ENCODE measurements around the gene ARHGEF38. TPM values are rescaled to one million over a fixed set of nuclear protein-coding genes. Genes with fewer than 3 reads are reported as not detected.
A peak's percentile ranks its signal among the peaks of the same experiment; 100 is the strongest.

ARHGEF38 gene
- total RNA-seq, 1 donor from 2014 or later = not detected

GRCh38 chr4:105633241-105633640 is 80.8 kb downstream of the ARHGEF38 start:
- DNase-seq (no peak), ATAC-seq (peak; percentile 38)
- intact Hi-C loops (cut with micrococcal nuclease) = no loop called here

- DNase-seq (no peak), ATAC-seq (peak; percentile 54)
- intact Hi-C loops (cut with micrococcal nuclease) = no loop called here
Observed at GRCh38 chr4:105634402-105635080, 82.1 kb downstream of the ARHGEF38 start.

GRCh38 chr4:105637408-105638176 is 85.2 kb downstream of the ARHGEF38 start:
- DNase-seq = peak; percentile 73

GRCh38 chr4:105641845-105642244 is 89.4 kb downstream of the ARHGEF38 start:
- ATAC-seq (no peak), DNase-seq (no peak)
- intact Hi-C loops (cut with micrococcal nuclease) = no loop called here

More at GRCh38 chr4:105637408-105638176, 85.2 kb downstream of the ARHGEF38 start:
- intact Hi-C loops (cut with micrococcal nuclease) = no loop called here
- ATAC-seq = peak; percentile 93

- intact Hi-C loops (cut with micrococcal nuclease) = no loop called here
- ATAC-seq (no peak), DNase-seq (no peak)
Observed at GRCh38 chr4:105644257-105644656, 91.8 kb downstream of the ARHGEF38 start.

- ATAC-seq (no peak), DNase-seq (no peak)
- intact Hi-C loops (cut with micrococcal nuclease) = no loop called here
Observed at GRCh38 chr4:105645440-105645839, 93.0 kb downstream of the ARHGEF38 start.

GRCh38 chr4:105650190-105650589 is 97.8 kb downstream of the ARHGEF38 start:
- DNase-seq (no peak), ATAC-seq (no peak)
- intact Hi-C loops (cut with micrococcal nuclease) = no loop called here

GRCh38 chr4:105651884-105652283 is 99.5 kb downstream of the ARHGEF38 start:
- no peak for DNase-seq
- intact Hi-C loops (cut with micrococcal nuclease) = no loop called here
- ATAC-seq = no peak

- intact Hi-C loops (cut with micrococcal nuclease) = no loop called here
- ATAC-seq = no peak
Observed at GRCh38 chr4:105652286-105652888, 100.0 kb downstream of the ARHGEF38 start.

GRCh38 chr4:105657117-105657765 is 104.8 kb downstream of the ARHGEF38 start:
- no peak for DNase-seq
- no peak for ATAC-seq
- intact Hi-C loops (cut with micrococcal nuclease) = no loop called here

More at GRCh38 chr4:105652286-105652888, 100.0 kb downstream of the ARHGEF38 start:
- no peak for DNase-seq

- intact Hi-C loops (cut with micrococcal nuclease) = no loop called here
- ATAC-seq = no peak
- DNase-seq = no peak
Observed at GRCh38 chr4:105659190-105659589, 106.8 kb downstream of the ARHGEF38 start.

- ATAC-seq (no peak), DNase-seq (no peak)
- intact Hi-C loops (cut with micrococcal nuclease) = no loop called here
Observed at GRCh38 chr4:105661028-105661427, 108.6 kb downstream of the ARHGEF38 start.

GRCh38 chr4:105662935-105663675 is 110.7 kb downstream of the ARHGEF38 start:
- intact Hi-C loops (cut with micrococcal nuclease) = no loop called here
- ATAC-seq = no peak

GRCh38 chr4:105666693-105667092 is 114.3 kb downstream of the ARHGEF38 start:
- ATAC-seq (peak; percentile 59), DNase-seq (no peak)
- intact Hi-C loops (cut with micrococcal nuclease) = loop anchor here (5.0 kb wide), 1 partner anchor 144 kb away; no protein-coding TSS in a partner anchor

More at GRCh38 chr4:105662935-105663675, 110.7 kb downstream of the ARHGEF38 start:
- no peak for DNase-seq

GRCh38 chr4:105670684-105671083 is 118.3 kb downstream of the ARHGEF38 start:
- DNase-seq (no peak), ATAC-seq (no peak)
- intact Hi-C loops (cut with micrococcal nuclease) = no loop called here

GRCh38 chr4:105671301-105671700 is 118.9 kb downstream of the ARHGEF38 start:
- DNase-seq (no peak), ATAC-seq (no peak)
- intact Hi-C loops (cut with micrococcal nuclease) = no loop called here

GRCh38 chr4:105674011-105674410 is 121.6 kb downstream of the ARHGEF38 start:
- DNase-seq (no peak), ATAC-seq (no peak)
- intact Hi-C loops (cut with micrococcal nuclease) = no loop called here

- ATAC-seq (no peak), DNase-seq (no peak)
- intact Hi-C loops (cut with micrococcal nuclease) = no loop called here
Observed at GRCh38 chr4:105677709-105678108, 125.3 kb downstream of the ARHGEF38 start.

GRCh38 chr4:105679186-105679585 is 126.8 kb downstream of the ARHGEF38 start:
- intact Hi-C loops (cut with micrococcal nuclease) = no loop called here
- ATAC-seq (no peak), DNase-seq (no peak)

Data from left ventricle myocardium superior (tissue), 1 donor.